ES-I3 (cell line): ENCODE results near the gene FCHSD2.

Experiments
- H3K36me3 ChIP-seq: 2 replicates; pipeline ENCODE4 v1.6.1; 2013; ENCODE audit warnings: mild to moderate bottlenecking, low read length, control low read depth, moderate library complexity; ENCODE audit not compliant: insufficient read depth
- H3K4me1 ChIP-seq: 2 replicates; pipeline ENCODE4 v1.6.1; 2013; ENCODE audit warnings: mild to moderate bottlenecking, control low read depth, low read length; ENCODE audit not compliant: insufficient read depth
- H3K9ac ChIP-seq: 2 replicates; pipeline ENCODE4 v1.6.1; 2013; ENCODE audit warnings: low read depth, mild to moderate bottlenecking, low read length, moderate library complexity
- H3K9me3 ChIP-seq: 2 replicates; pipeline ENCODE4 v1.6.1; 2013; ENCODE audit warnings: mild to moderate bottlenecking, low read length, moderate library complexity; ENCODE audit not compliant: control insufficient read depth, insufficient read depth

The FCHSD2 gene

GRCh38 chr11:73162196-73162740 is 20.1 kb upstream of the FCHSD2 start:
- H3K36me3 ChIP-seq = no peaks in the 10 kb centered on the region
- H3K9me3 ChIP-seq = no peaks in the 10 kb centered on the region
- peaks cover 4% of the 10 kb centered on the region for H3K4me1 ChIP-seq
- H3K9ac ChIP-seq = no peak overlapping the region

GRCh38 chr11:73160005-73160760 is 18.1 kb upstream of the FCHSD2 start:
- H3K4me1 ChIP-seq = peaks cover 3% of the 10 kb centered on the region
- no peaks in the 10 kb centered on the region for H3K9me3 ChIP-seq
- no peaks in the 10 kb centered on the region for H3K36me3 ChIP-seq
- no peak overlapping the region for H3K9ac ChIP-seq

GRCh38 chr11:73159297-73159696 is 17.2 kb upstream of the FCHSD2 start:
- no peaks in the 10 kb centered on the region; the same call in 1 of the 2 replicates for H3K4me1 ChIP-seq
- H3K9ac ChIP-seq = no peak overlapping the region
- no peaks in the 10 kb centered on the region for H3K9me3 ChIP-seq
- H3K36me3 ChIP-seq = no peaks in the 10 kb centered on the region

GRCh38 chr11:73158356-73159051 is 16.4 kb upstream of the FCHSD2 start:
- H3K9ac ChIP-seq = no peak overlapping the region
- H3K36me3 ChIP-seq = no peaks in the 10 kb centered on the region
- no peaks in the 10 kb centered on the region; the same call in 1 of the 2 replicates for H3K4me1 ChIP-seq

GRCh38 chr11:73157101-73158010 is 15.2 kb upstream of the FCHSD2 start:
- Histone ChIP-seq H3K4me1 (peaks cover 8% of the 10 kb centered on the region), H3K9me3 (no peaks in the 10 kb centered on the region), H3K36me3 (no peaks in the 10 kb centered on the region), H3K9ac (no peak overlapping the region)

More at GRCh38 chr11:73158356-73159051, 16.4 kb upstream of the FCHSD2 start:
- H3K9me3 ChIP-seq = no peaks in the 10 kb centered on the region

GRCh38 chr11:73156686-73157085 is 14.6 kb upstream of the FCHSD2 start:
- no peak overlapping the region for H3K9ac ChIP-seq

GRCh38 chr11:73156114-73156513 is 14.0 kb upstream of the FCHSD2 start:
- Histone ChIP-seq H3K36me3 (no peaks in the 10 kb centered on the region), H3K9me3 (no peaks in the 10 kb centered on the region), H3K4me1 (peaks cover 8% of the 10 kb centered on the region), H3K9ac (no peak overlapping the region)

More at GRCh38 chr11:73156686-73157085, 14.6 kb upstream of the FCHSD2 start:
- H3K9me3 ChIP-seq = no peaks in the 10 kb centered on the region
- H3K4me1 ChIP-seq = peaks cover 8% of the 10 kb centered on the region
- no peaks in the 10 kb centered on the region for H3K36me3 ChIP-seq

GRCh38 chr11:73155102-73155501 is 13.0 kb upstream of the FCHSD2 start:
- no peak overlapping the region for H3K9ac ChIP-seq
- peaks cover 8% of the 10 kb centered on the region for H3K4me1 ChIP-seq
- H3K9me3 ChIP-seq = no peaks in the 10 kb centered on the region
- no peaks in the 10 kb centered on the region for H3K36me3 ChIP-seq

- Histone ChIP-seq H3K4me1 (peaks cover 8% of the 10 kb centered on the region), H3K9me3 (no peaks in the 10 kb centered on the region), H3K9ac (no peak overlapping the region), H3K36me3 (no peaks in the 10 kb centered on the region)
These were observed 12.1 kb upstream of the FCHSD2 start for GRCh38 chr11:73154178-73154577.

GRCh38 chr11:73152861-73153483 is 10.9 kb upstream of the FCHSD2 start:
- Histone ChIP-seq H3K36me3 (no peaks in the 10 kb centered on the region), H3K4me1 (peaks cover 8% of the 10 kb centered on the region), H3K9me3 (no peaks in the 10 kb centered on the region), H3K9ac (no peak overlapping the region)

GRCh38 chr11:73152086-73152853 is 10.2 kb upstream of the FCHSD2 start:
- Histone ChIP-seq H3K9ac (no peak overlapping the region), H3K36me3 (no peaks in the 10 kb centered on the region), H3K4me1 (peaks cover 10% of the 10 kb centered on the region), H3K9me3 (no peaks in the 10 kb centered on the region)

- peaks cover 12% of the 10 kb centered on the region; the same call in 1 of the 2 replicates for H3K4me1 ChIP-seq
- no peaks in the 10 kb centered on the region for H3K9me3 ChIP-seq
- no peak overlapping the region for H3K9ac ChIP-seq
- no peaks in the 10 kb centered on the region for H3K36me3 ChIP-seq
These were observed 9.3 kb upstream of the FCHSD2 start for GRCh38 chr11:73151416-73151815.

- Histone ChIP-seq H3K9me3 (no peaks in the 10 kb centered on the region), H3K4me1 (peaks cover 12% of the 10 kb centered on the region; the same call in 1 of the 2 replicates), H3K36me3 (no peaks in the 10 kb centered on the region), H3K9ac (no peak overlapping the region)
These were observed 7.0 kb upstream of the FCHSD2 start for GRCh38 chr11:73149105-73149504.
